NCI-H446 treated with DMSO at 0.1 percent for 48 hours (cell line): ENCODE results near the gene CCDC12.

ENCODE experiments used
- DNase-seq: peaks from one replicate; lab custom pipeline; 2025; lab: John Stamatoyannopoulos, UW

CCDC12 gene

GRCh38 chr3:46906471-46907058, 70.0 kb downstream of the CCDC12 start:
- no peak for DNase-seq

- no peak for DNase-seq
Observed at GRCh38 chr3:46905661-46906451, 70.7 kb downstream of the CCDC12 start.

- no peak for DNase-seq
Observed at GRCh38 chr3:46905213-46905560, 71.4 kb downstream of the CCDC12 start.

GRCh38 chr3:46904303-46905212, 72.0 kb downstream of the CCDC12 start:
- DNase-seq = no peak

- DNase-seq = no peak
Observed at GRCh38 chr3:46903341-46904302, 72.9 kb downstream of the CCDC12 start.

GRCh38 chr3:46902188-46902631, 74.3 kb downstream of the CCDC12 start:
- DNase-seq = no peak

GRCh38 chr3:46901591-46902187, 74.9 kb downstream of the CCDC12 start:
- DNase-seq = no peak

GRCh38 chr3:46901061-46901460, 75.5 kb downstream of the CCDC12 start:
- no peak for DNase-seq

GRCh38 chr3:46900356-46900755, 76.2 kb downstream of the CCDC12 start:
- DNase-seq = no peak

GRCh38 chr3:46900007-46900292, 76.6 kb downstream of the CCDC12 start:
- DNase-seq = no peak

GRCh38 chr3:46899151-46900006, 77.2 kb downstream of the CCDC12 start:
- no peak for DNase-seq

GRCh38 chr3:46898321-46899150, 78.0 kb downstream of the CCDC12 start:
- no peak for DNase-seq

- no peak for DNase-seq
Observed at GRCh38 chr3:46897829-46898320, 78.7 kb downstream of the CCDC12 start.

GRCh38 chr3:46897031-46897430, 79.5 kb downstream of the CCDC12 start:
- no peak for DNase-seq

- DNase-seq = no peak
Observed at GRCh38 chr3:46896386-46896785, 80.2 kb downstream of the CCDC12 start.

GRCh38 chr3:46895761-46896160, 80.8 kb downstream of the CCDC12 start:
- DNase-seq = no peak

GRCh38 chr3:46895204-46895660, 81.3 kb downstream of the CCDC12 start:
- DNase-seq = no peak

- DNase-seq = no peak
Observed at GRCh38 chr3:46894256-46894655, 82.3 kb downstream of the CCDC12 start.

GRCh38 chr3:46893763-46894162, 82.8 kb downstream of the CCDC12 start:
- DNase-seq = no peak
